Prostate gland (tissue), 2 donors: ENCODE results near the gene GRPR.

Experiments
- POLR2A ChIP-seq: fragments of 450-650 bp; IDR thresholded peaks from one replicate; pipeline ENCODE4 v1.6.1; 2016; ENCODE audit warnings: antibody characterized with exemption, mild to moderate bottlenecking
- POLR2AphosphoS5 ChIP-seq: sonication (generic); formaldehyde crosslinking; IDR thresholded peaks from one replicate; pipeline ENCODE4 v1.6.1; 2017; ENCODE audit warnings: antibody characterized with exemption
- TF ChIP-seq, protein P1 (sequence below), 4 experiments: fragments of 200-600 bp in 2 of 4; fragments of 450-650 bp in 2 of 4; sonication (generic) in 2 of 4; IDR thresholded peaks; 1 replicate in 3 of 4; 2 replicates in 1 of 4; pipeline ENCODE4 v1.5.1; 2016 to 2019; ENCODE audit warnings: antibody characterized with exemption in 4 of 4, mild to moderate bottlenecking in 2 of 4, moderate library complexity in 2 of 4

DNA sequence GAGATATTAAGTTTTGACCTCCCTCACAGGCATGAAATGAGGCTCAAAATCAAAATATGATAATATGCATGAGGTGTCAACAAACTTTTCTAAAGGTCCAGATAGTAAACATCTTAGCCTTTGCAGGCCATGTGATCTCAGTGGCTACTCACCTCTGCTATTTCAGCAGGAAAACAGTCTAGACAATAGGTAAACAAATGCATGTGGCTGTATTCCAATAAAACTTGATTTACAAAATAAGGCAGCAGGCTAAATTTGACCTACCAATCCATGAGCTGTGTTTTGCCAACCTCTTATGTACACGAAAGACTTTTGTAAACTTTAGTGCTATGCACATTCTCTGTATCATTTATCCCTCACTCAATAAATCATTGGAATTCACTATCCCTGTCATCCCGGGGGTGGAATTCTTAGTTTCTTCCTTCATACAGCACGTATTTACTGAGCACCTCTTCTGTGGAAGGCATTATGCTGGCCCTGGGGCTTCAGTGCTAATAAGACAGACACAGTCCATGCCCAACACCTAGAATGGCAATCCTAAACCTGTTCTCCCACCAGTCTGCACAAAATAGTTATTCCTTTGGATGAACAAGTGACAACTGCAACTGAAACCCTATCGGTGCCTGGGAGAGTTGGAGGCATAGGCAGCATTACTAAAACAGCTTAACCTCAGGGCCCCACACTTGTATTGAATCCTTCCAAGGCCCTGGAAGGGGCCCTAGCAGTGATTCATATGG is 63.8 kb downstream of the GRPR start:
- TF ChIP-seq POLR2AphosphoS5 (no peak), POLR2A (no peak)
- TF ChIP-seq, protein P1, sequence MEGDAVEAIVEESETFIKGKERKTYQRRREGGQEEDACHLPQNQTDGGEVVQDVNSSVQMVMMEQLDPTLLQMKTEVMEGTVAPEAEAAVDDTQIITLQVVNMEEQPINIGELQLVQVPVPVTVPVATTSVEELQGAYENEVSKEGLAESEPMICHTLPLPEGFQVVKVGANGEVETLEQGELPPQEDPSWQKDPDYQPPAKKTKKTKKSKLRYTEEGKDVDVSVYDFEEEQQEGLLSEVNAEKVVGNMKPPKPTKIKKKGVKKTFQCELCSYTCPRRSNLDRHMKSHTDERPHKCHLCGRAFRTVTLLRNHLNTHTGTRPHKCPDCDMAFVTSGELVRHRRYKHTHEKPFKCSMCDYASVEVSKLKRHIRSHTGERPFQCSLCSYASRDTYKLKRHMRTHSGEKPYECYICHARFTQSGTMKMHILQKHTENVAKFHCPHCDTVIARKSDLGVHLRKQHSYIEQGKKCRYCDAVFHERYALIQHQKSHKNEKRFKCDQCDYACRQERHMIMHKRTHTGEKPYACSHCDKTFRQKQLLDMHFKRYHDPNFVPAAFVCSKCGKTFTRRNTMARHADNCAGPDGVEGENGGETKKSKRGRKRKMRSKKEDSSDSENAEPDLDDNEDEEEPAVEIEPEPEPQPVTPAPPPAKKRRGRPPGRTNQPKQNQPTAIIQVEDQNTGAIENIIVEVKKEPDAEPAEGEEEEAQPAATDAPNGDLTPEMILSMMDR (IDR thresholded peaks at IDR 0.05), result no peak
